Measurements from ENCODE around the gene DNAJC16.
A peak's percentile ranks its signal among the peaks of the same experiment; 100 is the strongest.

The DNAJC16 gene

DNA sequence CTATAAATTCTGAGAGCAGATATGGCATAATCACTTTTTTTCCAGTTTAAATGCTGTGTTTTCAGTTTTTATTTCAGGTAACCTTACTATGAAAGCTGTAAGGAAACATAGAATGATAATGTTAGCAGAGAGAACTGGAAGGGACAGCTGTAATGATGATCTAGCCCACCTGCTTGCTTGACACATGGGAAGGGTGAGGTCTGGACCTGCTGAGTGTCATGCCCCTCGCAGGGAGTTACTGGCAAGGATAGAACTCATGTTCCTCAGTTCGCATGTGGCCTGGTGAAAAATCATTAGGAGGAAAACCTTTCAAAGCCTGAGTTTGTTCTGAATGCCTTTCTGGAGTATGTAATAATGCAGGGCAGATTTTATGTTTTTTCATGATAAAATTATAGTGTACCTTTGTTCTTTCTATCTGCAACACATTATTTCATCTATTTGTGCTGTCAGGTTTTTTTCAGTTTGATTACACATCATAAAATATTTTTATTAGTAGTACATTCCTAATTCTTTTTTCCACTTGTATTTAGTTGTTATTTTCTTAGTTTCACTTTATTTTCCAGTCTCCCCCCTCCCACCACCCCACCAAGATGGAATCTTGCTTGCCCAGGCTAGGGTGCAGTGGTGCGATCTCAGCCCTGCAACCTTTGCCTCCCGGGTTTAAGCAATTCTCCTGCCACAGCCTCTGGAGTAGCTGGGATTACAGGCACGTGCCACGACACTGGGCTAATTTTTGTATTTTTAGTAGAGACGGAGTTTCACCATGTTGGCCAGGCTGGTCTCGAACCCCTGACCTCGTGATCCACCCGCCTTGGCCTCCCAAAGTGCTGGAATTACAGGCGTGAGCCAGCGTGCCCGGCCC, 98.6 kb downstream of the DNAJC16 start:
- Histone ChIP-seq H3K9ac (ENCODE audit: low read depth, low read length) (no peak overlapping the region), H3K4me3 (ENCODE audit: low read length) (no peak overlapping the region), H3K27ac (ENCODE audit: low read depth, low read length) (peak overlapping the region; percentile 20; the same call in 1 of the 2 replicates), H3K36me3 (ENCODE audit: insufficient read depth, low read length) (peaks cover 46% of the 10 kb centered on the region), H3K27me3 (ENCODE audit: insufficient read depth, low read length) (no peaks in the 10 kb centered on the region), H3K9me3 (ENCODE audit: insufficient read depth, low read depth, low read length) (no peaks in the 10 kb centered on the region), H3K4me1 (ENCODE audit: insufficient read depth, low read length) (peaks cover 4% of the 10 kb centered on the region; the same call in 1 of the 2 replicates)
- 95% methylated on average over 13 of the region's 13 CpGs for WGBS

Measured in HUES64 (cell line).